Sigmoid colon (tissue), 4 donors: ENCODE measurements around the gene CALHM4.

ENCODE experiments used
- CTCF ChIP-seq, 4 experiments: fragments of 450-650 bp in 3 of 4; fragments of 200-600 bp in 1 of 4; IDR thresholded peaks; one replicate each; pipeline ENCODE4 v1.5.1; 2016 to 2019; ENCODE audit warnings: antibody characterized with exemption in 4 of 4, mild to moderate bottlenecking in 3 of 4, moderate library complexity in 2 of 4
- EP300 ChIP-seq, 4 donors: sonication (generic); formaldehyde crosslinking; IDR thresholded peaks; one replicate each; pipeline ENCODE4 v1.6.1; 2017; ENCODE audit warnings: antibody characterized with exemption in 4 of 4
- POLR2A ChIP-seq, 2 donors: fragments of 450-650 bp; IDR thresholded peaks; one replicate each; pipeline ENCODE4 v1.6.1; 2016; ENCODE audit warnings: antibody characterized with exemption in 2 of 2, mild to moderate bottlenecking in 2 of 2, moderate library complexity in 2 of 2
- POLR2AphosphoS5 ChIP-seq, 4 donors: sonication (generic); formaldehyde crosslinking; IDR thresholded peaks; one replicate each; pipeline ENCODE4 v1.6.1; 2017; ENCODE audit warnings: antibody characterized with exemption in 4 of 4

GRCh38 chr6:116595247-116595646 is 41.7 kb downstream of the CALHM4 start:
- TF ChIP-seq EP300 (IDR thresholded peaks at IDR 0.05) (no peak), POLR2A (IDR thresholded peaks at IDR 0.05) (no peak), CTCF (IDR thresholded peaks at IDR 0.05) (no peak), POLR2AphosphoS5 (IDR thresholded peaks at IDR 0.05) (no peak)
